Mucosa of stomach (tissue), 1 donor: ENCODE measurements around the gene PARVA.
A peak's percentile ranks its signal among the peaks of the same experiment; 100 is the strongest.
"Not testable (repeated sequence)": the region's sequence is repeated elsewhere in the genome, so short reads cannot be mapped to it uniquely, and the experiment has no call there.

Source experiments
- H3K27me3 ChIP-seq: one replicate; pipeline ENCODE4 v1.7.0; 2013; ENCODE audit warnings: mild to moderate bottlenecking, low read length; ENCODE audit not compliant: control insufficient read depth, insufficient read depth
- H3K36me3 ChIP-seq: one replicate; pipeline ENCODE4 v1.7.0; 2013; ENCODE audit warnings: low read length; ENCODE audit not compliant: control insufficient read depth, insufficient read depth
- H3K4me1 ChIP-seq: one replicate; pipeline ENCODE4 v1.7.0; 2013; ENCODE audit warnings: mild to moderate bottlenecking, low read length; ENCODE audit not compliant: control insufficient read depth, insufficient read depth
- H3K4me3 ChIP-seq: one replicate; pipeline ENCODE4 v1.7.0; 2013; ENCODE audit warnings: low read length
- H3K9ac ChIP-seq: one replicate; pipeline ENCODE4 v1.7.0; 2013; ENCODE audit warnings: mild to moderate bottlenecking, low read length, moderate library complexity
- H3K9me3 ChIP-seq: one replicate; pipeline ENCODE4 v1.7.0; 2013; ENCODE audit warnings: mild to moderate bottlenecking, low read length, moderate library complexity; ENCODE audit not compliant: control insufficient read depth
- donor health status: Pancreatic carcinoma.

The PARVA gene, protein sequence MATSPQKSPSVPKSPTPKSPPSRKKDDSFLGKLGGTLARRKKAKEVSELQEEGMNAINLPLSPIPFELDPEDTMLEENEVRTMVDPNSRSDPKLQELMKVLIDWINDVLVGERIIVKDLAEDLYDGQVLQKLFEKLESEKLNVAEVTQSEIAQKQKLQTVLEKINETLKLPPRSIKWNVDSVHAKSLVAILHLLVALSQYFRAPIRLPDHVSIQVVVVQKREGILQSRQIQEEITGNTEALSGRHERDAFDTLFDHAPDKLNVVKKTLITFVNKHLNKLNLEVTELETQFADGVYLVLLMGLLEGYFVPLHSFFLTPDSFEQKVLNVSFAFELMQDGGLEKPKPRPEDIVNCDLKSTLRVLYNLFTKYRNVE

GRCh38 chr11:12377106-12377823, at the start of gene PARVA:
PARVA (plus strand) TSS chr11:12377571; CDS start chr11:12377648, 77 bp downstream.
- no peaks in the 10 kb centered on the region for H3K27me3 ChIP-seq
- H3K9ac ChIP-seq: peak within 1 kb of the TSS; percentile 89
- H3K36me3 ChIP-seq: no peaks in the 10 kb centered on the region
- H3K4me3 ChIP-seq: peak within 1 kb of the TSS; percentile 47
- H3K9me3 ChIP-seq: no peaks in the 10 kb centered on the region
- H3K4me1 ChIP-seq: no peaks in the 10 kb centered on the region

DNA sequence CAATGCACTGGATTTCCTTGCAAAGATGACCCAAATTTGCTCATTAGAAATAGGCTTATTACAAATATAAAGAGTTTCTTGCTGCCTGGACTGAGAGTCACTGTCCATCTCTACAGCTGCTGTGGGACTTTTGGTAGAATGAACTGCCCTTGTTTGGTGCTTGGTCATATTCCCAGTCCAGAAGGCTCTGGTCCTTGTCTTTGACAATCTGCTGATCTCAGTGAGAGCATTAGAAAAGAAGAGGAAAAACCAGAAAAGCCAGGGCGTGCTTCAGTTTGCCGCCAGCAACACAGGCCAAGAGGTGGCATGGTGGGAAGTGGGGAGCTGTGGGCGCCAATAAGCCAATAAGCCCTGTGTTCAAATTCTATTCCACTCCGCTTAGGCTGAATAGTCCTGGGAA, 48.2 kb upstream of the PARVA start:
- Histone ChIP-seq H3K9ac (no peak overlapping the region), H3K4me3 (no peak overlapping the region), H3K9me3 (no peaks in the 10 kb centered on the region), H3K4me1 (no peaks in the 10 kb centered on the region), H3K27me3 (no peaks in the 10 kb centered on the region), H3K36me3 (no peaks in the 10 kb centered on the region)

GRCh38 chr11:12329797-12330196, 47.6 kb upstream of the PARVA start:
- no peaks in the 10 kb centered on the region for H3K4me1 ChIP-seq
- H3K9ac ChIP-seq: no peak overlapping the region
- no peak overlapping the region for H3K4me3 ChIP-seq
- no peaks in the 10 kb centered on the region for H3K27me3 ChIP-seq
- no peaks in the 10 kb centered on the region for H3K36me3 ChIP-seq
- no peaks in the 10 kb centered on the region for H3K9me3 ChIP-seq

DNA sequence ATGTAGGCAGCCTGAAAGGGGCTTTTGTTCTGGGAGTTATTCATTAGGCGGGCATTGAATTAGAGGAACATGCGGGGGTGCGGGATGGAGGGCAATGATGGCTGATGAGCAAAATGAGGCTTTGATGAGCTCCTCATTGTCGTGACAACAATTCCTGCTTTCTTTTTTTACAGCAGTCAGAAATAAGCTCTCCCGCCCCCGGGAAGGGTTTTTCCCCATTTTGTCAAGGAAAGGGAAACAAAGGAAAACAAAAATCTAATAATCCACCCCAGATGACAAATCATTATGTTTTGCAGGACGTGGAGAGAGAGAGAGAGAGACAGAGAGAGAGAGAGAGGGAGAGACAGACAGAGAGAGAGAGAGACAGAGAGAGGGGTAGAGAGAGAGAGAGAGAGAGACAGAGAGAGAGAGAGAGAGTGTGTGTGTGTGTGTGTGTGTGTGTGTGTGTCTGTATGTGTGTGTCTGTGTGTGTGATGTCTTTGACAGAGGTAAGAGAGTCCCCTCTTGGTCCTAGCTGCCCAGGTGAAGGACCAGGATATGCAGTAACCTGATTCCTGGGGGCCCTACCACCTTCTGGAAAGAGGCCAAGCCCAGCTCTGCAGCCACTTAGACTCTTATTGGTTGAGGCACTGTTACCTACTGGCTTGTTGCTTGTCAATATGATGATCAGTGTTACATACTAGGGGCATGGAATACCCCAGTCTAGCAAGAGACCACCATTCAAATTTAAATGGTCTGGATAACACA, 46.7 kb upstream of the PARVA start:
- H3K4me3 ChIP-seq: no peak overlapping the region
- H3K36me3 ChIP-seq: no peaks in the 10 kb centered on the region
- H3K9ac ChIP-seq: no peak overlapping the region
- H3K4me1 ChIP-seq: no peaks in the 10 kb centered on the region
- H3K27me3 ChIP-seq: no peaks in the 10 kb centered on the region
- H3K9me3 ChIP-seq: no peaks in the 10 kb centered on the region

GRCh38 chr11:12331239-12331874, 46.0 kb upstream of the PARVA start:
- H3K27me3 ChIP-seq: no peaks in the 10 kb centered on the region
- H3K36me3 ChIP-seq: no peaks in the 10 kb centered on the region
- H3K9ac ChIP-seq: no peak overlapping the region
- H3K4me3 ChIP-seq: no peak overlapping the region
- H3K4me1 ChIP-seq: no peaks in the 10 kb centered on the region
- no peaks in the 10 kb centered on the region for H3K9me3 ChIP-seq

DNA sequence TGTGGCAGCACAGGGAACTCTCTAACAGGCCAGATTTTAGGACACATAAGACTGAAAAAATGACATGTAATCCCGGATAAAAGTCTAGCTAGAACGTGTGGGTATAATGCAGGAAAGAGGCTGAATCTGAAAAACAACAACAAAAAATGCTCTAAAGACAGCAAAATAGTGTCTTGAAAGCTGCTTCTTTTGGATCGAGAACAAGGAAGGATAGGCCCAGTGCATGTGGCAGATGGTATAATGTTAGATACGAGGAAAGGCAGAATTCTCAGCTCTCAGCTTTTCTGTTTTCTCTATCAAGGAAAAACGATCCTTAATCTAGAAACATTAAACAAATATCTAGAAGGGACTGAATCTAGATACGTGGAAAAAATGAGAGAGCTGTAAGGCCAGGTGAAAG, 33.8 kb upstream of the PARVA start:
- Histone ChIP-seq H3K9me3 (no peaks in the 10 kb centered on the region), H3K36me3 (no peaks in the 10 kb centered on the region), H3K9ac (no peak overlapping the region), H3K4me3 (no peak overlapping the region), H3K27me3 (no peaks in the 10 kb centered on the region), H3K4me1 (no peaks in the 10 kb centered on the region)

- H3K36me3 ChIP-seq: no peaks in the 10 kb centered on the region
- H3K9me3 ChIP-seq: no peaks in the 10 kb centered on the region
- no peak overlapping the region for H3K4me3 ChIP-seq
These were observed 23.8 kb upstream of the PARVA start for GRCh38 chr11:12353534-12353933.

DNA sequence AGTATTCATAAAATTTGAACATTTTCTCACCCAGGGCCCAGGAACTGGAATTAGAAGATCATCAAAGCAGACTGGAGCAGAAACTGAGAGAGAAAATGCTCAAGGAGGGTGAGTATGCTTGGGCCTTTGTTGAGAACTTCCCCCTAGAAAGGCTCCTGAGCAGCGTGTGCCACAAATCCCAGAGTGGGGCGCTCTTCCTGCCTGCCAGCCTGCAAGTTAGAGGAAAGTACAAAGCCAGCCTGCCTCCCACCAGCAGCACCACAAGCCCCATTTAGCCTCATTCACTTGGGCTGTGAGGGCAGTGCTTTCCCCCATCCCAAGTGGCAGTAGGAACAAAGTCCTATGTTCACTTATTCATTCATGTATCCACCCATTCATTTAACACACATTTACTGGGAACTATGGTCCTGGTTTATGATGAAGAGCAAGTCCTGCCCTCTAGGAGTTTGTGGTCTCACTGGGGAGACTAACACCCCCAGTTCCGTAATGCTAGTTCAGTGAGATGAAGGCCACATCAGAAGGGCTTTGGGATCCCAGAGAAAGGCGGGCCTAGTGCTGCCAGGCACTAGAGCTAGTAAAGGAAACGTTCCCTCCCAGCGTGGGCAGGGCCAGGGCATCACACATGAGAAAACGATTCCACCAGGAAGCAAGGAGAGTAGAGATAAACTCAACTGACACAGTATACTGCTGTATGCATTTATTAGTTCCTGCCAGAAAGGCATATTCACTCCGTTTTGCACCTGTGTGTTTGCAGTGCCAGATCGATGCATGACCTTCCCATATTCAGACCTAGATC, 22.4 kb upstream of the PARVA start:
- Histone ChIP-seq H3K4me1 (peaks cover 18% of the 10 kb centered on the region), H3K9me3 (no peaks in the 10 kb centered on the region), H3K27me3 (no peaks in the 10 kb centered on the region), H3K36me3 (no peaks in the 10 kb centered on the region), H3K4me3 (no peak overlapping the region), H3K9ac (no peak overlapping the region)

More at GRCh38 chr11:12353534-12353933, 23.8 kb upstream of the PARVA start:
- Histone ChIP-seq H3K27me3 (no peaks in the 10 kb centered on the region), H3K4me1 (peaks cover 16% of the 10 kb centered on the region), H3K9ac (no peak overlapping the region)

DNA sequence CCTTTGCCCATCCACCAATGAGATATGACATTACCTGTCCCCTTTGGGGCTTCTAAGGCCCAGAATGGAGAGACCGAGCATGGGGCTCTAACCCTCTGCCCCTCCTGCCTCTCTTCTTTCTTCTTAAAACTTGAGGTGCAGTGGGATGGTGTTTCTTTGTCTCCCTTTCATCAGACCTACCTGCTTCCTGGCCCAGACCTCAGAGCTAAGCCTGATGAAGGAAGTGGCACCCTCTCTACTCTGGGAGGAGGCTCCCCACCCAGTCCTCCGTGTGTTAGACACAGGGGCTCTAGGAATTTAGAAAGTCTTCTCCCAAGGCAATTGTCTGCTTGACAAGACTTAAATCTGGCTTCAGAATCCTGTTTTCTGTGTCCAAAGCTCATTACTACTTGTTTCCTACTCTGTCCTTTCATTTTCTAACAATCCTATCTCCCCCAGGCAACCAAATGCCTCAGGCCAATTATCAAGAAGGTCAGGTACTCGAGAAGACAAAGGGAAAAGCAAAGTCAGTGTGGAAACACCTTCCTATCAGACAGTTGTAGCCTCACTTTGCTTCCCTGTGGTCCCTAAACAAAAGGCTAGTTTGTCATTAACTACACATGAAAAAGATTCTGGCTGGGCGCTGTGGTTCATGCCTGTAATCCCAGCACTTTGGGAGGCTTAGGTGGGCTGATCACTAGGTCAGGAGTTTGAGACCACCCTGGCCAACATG, 20.3 kb upstream of the PARVA start:
- no peaks in the 10 kb centered on the region for H3K9me3 ChIP-seq
- H3K9ac ChIP-seq: no peak overlapping the region
- peaks cover 18% of the 10 kb centered on the region for H3K4me1 ChIP-seq
- no peaks in the 10 kb centered on the region for H3K36me3 ChIP-seq
- no peaks in the 10 kb centered on the region for H3K27me3 ChIP-seq
- no peak overlapping the region for H3K4me3 ChIP-seq

- not testable (repeated sequence) for H3K9ac ChIP-seq, H3K4me3 ChIP-seq, H3K9me3 ChIP-seq, H3K27me3 ChIP-seq, H3K36me3 ChIP-seq
- H3K4me1 ChIP-seq: peaks cover 18% of the 10 kb centered on the region
These were observed 19.7 kb upstream of the PARVA start for GRCh38 chr11:12357697-12358096.
